GM12801 (cell line): ENCODE results near the gene ADI1.

Experiments used
- CTCF ChIP-seq: IDR thresholded peaks from one replicate; pipeline ENCODE4 v1.5.1; 2011; ENCODE audit warnings: control low read depth; ENCODE audit not compliant: insufficient read length; ENCODE audit errors: extremely low read depth

The ADI1 gene

GRCh38 chr2:3535794-3536681 lies 16.7 kb upstream of the ADI1 start:
- no peak for TF ChIP-seq CTCF

- TF ChIP-seq CTCF = no peak
Measured at GRCh38 chr2:3535467-3535793, 16.1 kb upstream of the ADI1 start.

GRCh38 chr2:3534251-3534814 lies 15.0 kb upstream of the ADI1 start:
- TF ChIP-seq CTCF = no peak

GRCh38 chr2:3533836-3534235 lies 14.5 kb upstream of the ADI1 start:
- TF ChIP-seq CTCF = no peak

GRCh38 chr2:3532941-3533340 lies 13.6 kb upstream of the ADI1 start:
- TF ChIP-seq CTCF = no peak

- TF ChIP-seq CTCF = no peak
Measured at GRCh38 chr2:3529316-3530025, 10.1 kb upstream of the ADI1 start.
